ENCODE data around the gene MPP2.
A peak's percentile ranks its signal among the peaks of the same experiment; 100 is the strongest.
"Not testable (repeated sequence)": the region's sequence is repeated elsewhere in the genome, so short reads cannot be mapped to it uniquely, and the experiment has no call there.

The MPP2 gene

GRCh38 chr17:43931062-43931571, 23.8 kb upstream of the MPP2 start:
- DNase-seq (ENCODE audit: low read depth, low spot score) = no peak

GRCh38 chr17:43928609-43929008, 21.3 kb upstream of the MPP2 start:
- no peak for DNase-seq (ENCODE audit: low read depth, low spot score)

GRCh38 chr17:43927929-43928328, 20.6 kb upstream of the MPP2 start:
- DNase-seq (ENCODE audit: low read depth, low spot score) = not testable (repeated sequence)

- no peak for DNase-seq (ENCODE audit: low read depth, low spot score)
These were observed 19.9 kb upstream of the MPP2 start for GRCh38 chr17:43927060-43927864.

GRCh38 chr17:43924558-43924957, 17.2 kb upstream of the MPP2 start:
- DNase-seq (ENCODE audit: low read depth, low spot score) = no peak

- DNase-seq (ENCODE audit: low read depth, low spot score) = no peak
These were observed 13.3 kb upstream of the MPP2 start for GRCh38 chr17:43920500-43921095.

- DNase-seq (ENCODE audit: low read depth, low spot score) = no peak
These were observed 10.7 kb upstream of the MPP2 start for GRCh38 chr17:43918026-43918389.

GRCh38 chr17:43917348-43918025, 10.2 kb upstream of the MPP2 start:
- DNase-seq (ENCODE audit: low read depth, low spot score) = no peak

- DNase-seq (ENCODE audit: low read depth, low spot score) = no peak
These were observed 9.6 kb upstream of the MPP2 start for GRCh38 chr17:43917016-43917347.

- DNase-seq (ENCODE audit: low read depth, low spot score) = no peak
These were observed 9.0 kb upstream of the MPP2 start for GRCh38 chr17:43916385-43916784.

GRCh38 chr17:43915559-43915958, 8.2 kb upstream of the MPP2 start:
- no peak for DNase-seq (ENCODE audit: low read depth, low spot score)

- no peak for DNase-seq (ENCODE audit: low read depth, low spot score)
These were observed 7.1 kb upstream of the MPP2 start for GRCh38 chr17:43914451-43914850.

- DNase-seq (ENCODE audit: low read depth, low spot score) = no peak
These were observed 6.2 kb upstream of the MPP2 start for GRCh38 chr17:43913584-43913983.

- DNase-seq (ENCODE audit: low read depth, low spot score) = no peak
These were observed 5.4 kb upstream of the MPP2 start for GRCh38 chr17:43912635-43913304.

- DNase-seq (ENCODE audit: low read depth, low spot score) = no peak
These were observed 4.6 kb upstream of the MPP2 start for GRCh38 chr17:43911904-43912303.

- DNase-seq (ENCODE audit: low read depth, low spot score) = no peak
These were observed 2.3 kb upstream of the MPP2 start for GRCh38 chr17:43909537-43910231.

- DNase-seq (ENCODE audit: low read depth, low spot score) = peak; percentile 20
These were observed 824 bp upstream of the MPP2 start for GRCh38 chr17:43907998-43908721.

- no peak for DNase-seq (ENCODE audit: low read depth, low spot score)
These were observed 348 bp downstream of the MPP2 start for GRCh38 chr17:43906951-43907424.

- no peak for DNase-seq (ENCODE audit: low read depth, low spot score)
These were observed 1.1 kb downstream of the MPP2 start for GRCh38 chr17:43905985-43906852.
